Activated naive CD8-positive, alpha-beta T cell treated with anti-CD3 and anti-CD28 coated beads for 36 hours (primary cell): Measurements from ENCODE around the gene ATP6V1D. TPM values are rescaled to one million over a fixed set of nuclear protein-coding genes. Genes with fewer than 3 reads are reported as not detected.

Experiments
- DNase-seq: peaks from one replicate; pipeline ENCODE4 v3.0.0; 2021
- H3K27ac Mint-ChIP-seq: one replicate; pipeline ENCODE4 v1.8.0; 2022; ENCODE audit warnings: mild to moderate bottlenecking, moderate library complexity, mixed read lengths
- H3K27me3 Mint-ChIP-seq: one replicate; pipeline ENCODE4 v1.8.0; 2022; ENCODE audit warnings: mild to moderate bottlenecking, mixed read lengths
- H3K36me3 Mint-ChIP-seq: one replicate; pipeline ENCODE4 v1.8.0; 2021; ENCODE audit warnings: mild to moderate bottlenecking, mixed read lengths
- H3K4me1 Mint-ChIP-seq: one replicate; pipeline ENCODE4 v1.8.0; 2021; ENCODE audit warnings: mixed read lengths
- H3K4me3 Mint-ChIP-seq: one replicate; pipeline ENCODE4 v1.8.0; 2022; ENCODE audit warnings: mild to moderate bottlenecking, moderate library complexity, mixed read lengths
- H3K9me3 Mint-ChIP-seq: one replicate; pipeline ENCODE4 v1.8.0; 2022; ENCODE audit warnings: mixed read lengths
- total RNA-seq, 2 experiments: library from RNA; stranded (reverse); gene quantifications; one replicate each; pipeline ENCODE4 v1.2.3, GENCODE V29; 2021

Gene ATP6V1D
- total RNA-seq, 2 experiments from 2014 or later = 26.8 to 28.3 TPM

GRCh38 chr14:67385618-67386017 is 26.0 kb upstream of the ATP6V1D start:
- Mint-ChIP-seq H3K27me3 (no peaks in the 10 kb centered on the region), H3K27ac (no peak overlapping the region), H3K4me1 (peaks cover 6% of the 10 kb centered on the region), H3K4me3 (no peak overlapping the region), H3K9me3 (no peaks in the 10 kb centered on the region), H3K36me3 (peaks cover 32% of the 10 kb centered on the region)
- no peak for DNase-seq

- no peaks in the 10 kb centered on the region for H3K9me3 Mint-ChIP-seq
- H3K27me3 Mint-ChIP-seq = no peaks in the 10 kb centered on the region
- no peak overlapping the region for H3K4me3 Mint-ChIP-seq
- peaks cover 32% of the 10 kb centered on the region for H3K36me3 Mint-ChIP-seq
- peaks cover 6% of the 10 kb centered on the region for H3K4me1 Mint-ChIP-seq
- no peak for DNase-seq
- H3K27ac Mint-ChIP-seq = no peak overlapping the region
These were observed 25.5 kb upstream of the ATP6V1D start for GRCh38 chr14:67385120-67385519.

- Mint-ChIP-seq H3K4me3 (no peak overlapping the region), H3K36me3 (peaks cover 32% of the 10 kb centered on the region), H3K27me3 (no peaks in the 10 kb centered on the region), H3K9me3 (no peaks in the 10 kb centered on the region), H3K27ac (no peak overlapping the region), H3K4me1 (peaks cover 26% of the 10 kb centered on the region)
- no peak for DNase-seq
These were observed 18.3 kb upstream of the ATP6V1D start for GRCh38 chr14:67377916-67378315.

- peaks cover 41% of the 10 kb centered on the region for H3K4me1 Mint-ChIP-seq
- DNase-seq = no peak
- H3K9me3 Mint-ChIP-seq = no peaks in the 10 kb centered on the region
- H3K4me3 Mint-ChIP-seq = no peak overlapping the region
- peak overlapping the region; percentile 75 for H3K27ac Mint-ChIP-seq
- no peaks in the 10 kb centered on the region for H3K27me3 Mint-ChIP-seq
- peaks cover 40% of the 10 kb centered on the region for H3K36me3 Mint-ChIP-seq
These were observed 13.7 kb upstream of the ATP6V1D start for GRCh38 chr14:67373347-67373746.

GRCh38 chr14:67372833-67373232 is 13.2 kb upstream of the ATP6V1D start:
- Mint-ChIP-seq H3K27ac (peak overlapping the region; percentile 65), H3K4me3 (no peak overlapping the region), H3K36me3 (peaks cover 41% of the 10 kb centered on the region), H3K9me3 (no peaks in the 10 kb centered on the region), H3K4me1 (peaks cover 45% of the 10 kb centered on the region), H3K27me3 (no peaks in the 10 kb centered on the region)
- no peak for DNase-seq

- no peaks in the 10 kb centered on the region for H3K9me3 Mint-ChIP-seq
- H3K4me1 Mint-ChIP-seq = peaks cover 42% of the 10 kb centered on the region
- peaks cover 41% of the 10 kb centered on the region for H3K36me3 Mint-ChIP-seq
- DNase-seq = no peak
- H3K4me3 Mint-ChIP-seq = no peak overlapping the region
- H3K27me3 Mint-ChIP-seq = no peaks in the 10 kb centered on the region
- no peak overlapping the region for H3K27ac Mint-ChIP-seq
These were observed 11.9 kb upstream of the ATP6V1D start for GRCh38 chr14:67371247-67372148.

- H3K9me3 Mint-ChIP-seq = no peaks in the 10 kb centered on the region
- H3K27me3 Mint-ChIP-seq = no peaks in the 10 kb centered on the region
- DNase-seq = no peak
- H3K4me1 Mint-ChIP-seq = peaks cover 41% of the 10 kb centered on the region
- no peak overlapping the region for H3K4me3 Mint-ChIP-seq
- H3K27ac Mint-ChIP-seq = peak overlapping the region; percentile 45
- peaks cover 42% of the 10 kb centered on the region for H3K36me3 Mint-ChIP-seq
These were observed 11.2 kb upstream of the ATP6V1D start for GRCh38 chr14:67370830-67371229.

- no peaks in the 10 kb centered on the region for H3K27me3 Mint-ChIP-seq
- peak overlapping the region; percentile 10 for H3K4me3 Mint-ChIP-seq
- no peak for DNase-seq
- H3K9me3 Mint-ChIP-seq = no peaks in the 10 kb centered on the region
- H3K4me1 Mint-ChIP-seq = peaks cover 57% of the 10 kb centered on the region
- H3K36me3 Mint-ChIP-seq = peaks cover 56% of the 10 kb centered on the region
- peak overlapping the region; percentile 25 for H3K27ac Mint-ChIP-seq
These were observed 5.9 kb upstream of the ATP6V1D start for GRCh38 chr14:67365476-67365875.

- DNase-seq = no peak
- peaks cover 64% of the 10 kb centered on the region for H3K4me1 Mint-ChIP-seq
- H3K4me3 Mint-ChIP-seq = peak overlapping the region; percentile 97
- H3K27me3 Mint-ChIP-seq = no peaks in the 10 kb centered on the region
- no peaks in the 10 kb centered on the region for H3K9me3 Mint-ChIP-seq
- peak overlapping the region; percentile 98 for H3K27ac Mint-ChIP-seq
- peaks cover 29% of the 10 kb centered on the region for H3K36me3 Mint-ChIP-seq
These were observed 1.0 kb upstream of the ATP6V1D start for GRCh38 chr14:67360470-67361206.

GRCh38 chr14:67358924-67359774 is 455 bp downstream of the ATP6V1D start:
- H3K4me1 Mint-ChIP-seq = peaks cover 54% of the 10 kb centered on the region
- no peaks in the 10 kb centered on the region for H3K9me3 Mint-ChIP-seq
- H3K27ac Mint-ChIP-seq = peak overlapping the region; percentile 98
- peak overlapping the region; percentile 97 for H3K4me3 Mint-ChIP-seq
- H3K36me3 Mint-ChIP-seq = peaks cover 19% of the 10 kb centered on the region
- DNase-seq = no peak
- no peaks in the 10 kb centered on the region for H3K27me3 Mint-ChIP-seq

GRCh38 chr14:67357969-67358354 is 1.6 kb downstream of the ATP6V1D start:
- H3K4me1 Mint-ChIP-seq = peaks cover 48% of the 10 kb centered on the region
- H3K36me3 Mint-ChIP-seq = peaks cover 13% of the 10 kb centered on the region
- DNase-seq = no peak
- H3K27ac Mint-ChIP-seq = no peak overlapping the region
- no peaks in the 10 kb centered on the region for H3K27me3 Mint-ChIP-seq
- H3K4me3 Mint-ChIP-seq = peak overlapping the region; percentile 97
- no peaks in the 10 kb centered on the region for H3K9me3 Mint-ChIP-seq

GRCh38 chr14:67357186-67357968 is 2.2 kb downstream of the ATP6V1D start:
- H3K4me3 Mint-ChIP-seq = peak overlapping the region; percentile 37
- DNase-seq = no peak
- peaks cover 44% of the 10 kb centered on the region for H3K4me1 Mint-ChIP-seq
- H3K36me3 Mint-ChIP-seq = peaks cover 10% of the 10 kb centered on the region
- H3K27ac Mint-ChIP-seq = no peak overlapping the region
- no peaks in the 10 kb centered on the region for H3K27me3 Mint-ChIP-seq
- H3K9me3 Mint-ChIP-seq = no peaks in the 10 kb centered on the region

- Mint-ChIP-seq H3K27me3 (no peaks in the 10 kb centered on the region), H3K36me3 (peaks cover 9% of the 10 kb centered on the region), H3K4me1 (peaks cover 15% of the 10 kb centered on the region), H3K9me3 (no peaks in the 10 kb centered on the region), H3K4me3 (no peak overlapping the region), H3K27ac (no peak overlapping the region)
- DNase-seq = no peak
These were observed 7.5 kb downstream of the ATP6V1D start for GRCh38 chr14:67352055-67352454.

GRCh38 chr14:67345583-67345982 is 14.0 kb downstream of the ATP6V1D start:
- H3K36me3 Mint-ChIP-seq = peaks cover 12% of the 10 kb centered on the region
- DNase-seq = no peak
- H3K4me3 Mint-ChIP-seq = no peak overlapping the region
- H3K27me3 Mint-ChIP-seq = no peaks in the 10 kb centered on the region
- no peaks in the 10 kb centered on the region for H3K9me3 Mint-ChIP-seq
- no peak overlapping the region for H3K27ac Mint-ChIP-seq
- peaks cover 1% of the 10 kb centered on the region for H3K4me1 Mint-ChIP-seq
